ENCODE results near the gene TAPBPL. TPM values are rescaled to one million over a fixed set of nuclear protein-coding genes. Genes with fewer than 3 reads are reported as not detected.
"Not testable (repeated sequence)": the region's sequence is repeated elsewhere in the genome, so short reads cannot be mapped to it uniquely, and the experiment has no call there.

Gene TAPBPL
- total RNA-seq, 2 experiments from 2014 or later: 45.8 to 47.9 TPM

- CTCF ChIA-PET: interaction anchor here (1.2 to 2.2 kb wide), 6 partner anchors 15 to 132 kb away, joined by 4 to 19 read pairs (median 6); partner anchors contain the start of genes TAPBPL and TNFRSF1A
- Mint-ChIP-seq H3K36me3 (ENCODE audit: low read depth) (peaks cover 76% of the 10 kb centered on the region), H3K4me1 (peaks cover 84% of the 10 kb centered on the region)
- POLR2A ChIA-PET, H3K9me3 Mint-ChIP-seq, H3K27me3 Mint-ChIP-seq, H3K4me3 Mint-ChIP-seq, DNase-seq, H3K27ac Mint-ChIP-seq: not testable (repeated sequence)
These were observed 14.9 kb downstream of the TAPBPL start for GRCh38 chr12:6466751-6467150.

DNA sequence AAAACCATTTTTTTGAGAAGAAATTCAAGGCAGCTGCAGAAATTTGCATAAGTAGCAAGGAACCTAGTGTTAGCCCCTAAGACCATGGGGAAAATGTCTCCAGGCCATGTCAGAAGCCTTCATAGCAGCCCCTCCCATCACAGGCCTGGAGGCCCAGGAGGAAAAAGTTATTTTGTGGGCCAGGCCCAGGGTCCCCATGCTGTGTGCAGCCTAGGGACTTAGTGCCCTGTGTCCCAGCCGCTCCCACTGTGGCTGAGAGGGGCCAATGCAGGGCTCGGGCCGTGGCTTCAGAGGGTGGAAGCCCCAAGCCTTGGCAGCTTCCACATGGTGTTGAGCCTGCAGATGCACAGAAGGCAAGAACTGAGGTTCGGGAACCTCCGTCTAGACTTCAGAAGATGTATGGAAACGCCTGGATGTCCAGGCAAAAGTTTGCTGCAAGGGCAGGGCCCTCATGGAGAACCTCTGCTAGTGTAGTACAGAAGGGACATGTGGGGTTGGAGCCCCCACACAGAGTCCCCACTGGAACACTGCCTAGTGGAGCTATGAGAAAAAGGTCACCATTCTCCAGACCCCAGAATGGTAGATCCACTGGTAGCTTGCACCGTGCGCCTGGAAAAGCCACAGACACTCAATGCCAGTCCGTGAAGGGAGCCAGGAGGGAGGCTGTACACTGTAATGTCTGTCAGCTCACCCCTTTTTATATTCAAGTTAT is 15.9 kb downstream of the TAPBPL start:
- CTCF ChIA-PET: interaction anchor here (0.6 kb wide), 1 partner anchor 21 kb away, joined by 4 read pairs; no protein-coding TSS in a partner anchor
- peak overlapping the region; percentile 96 for H3K4me3 Mint-ChIP-seq
- H3K27me3 Mint-ChIP-seq, H3K27ac Mint-ChIP-seq, POLR2A ChIA-PET, DNase-seq, H3K9me3 Mint-ChIP-seq: not testable (repeated sequence)
- H3K36me3 Mint-ChIP-seq (ENCODE audit: low read depth): peaks cover 66% of the 10 kb centered on the region
- peaks cover 81% of the 10 kb centered on the region for H3K4me1 Mint-ChIP-seq

- Mint-ChIP-seq H3K4me1 (peaks cover 76% of the 10 kb centered on the region), H3K27ac (peak overlapping the region; percentile 39), H3K4me3 (peak overlapping the region; percentile 96), H3K27me3 (no peaks in the 10 kb centered on the region), H3K9me3 (no peaks in the 10 kb centered on the region), H3K36me3 (ENCODE audit: low read depth) (peaks cover 61% of the 10 kb centered on the region)
- ChIA-PET CTCF (no interaction called here), POLR2A (no interaction called here)
- DNase-seq: no peak
These were observed 16.4 kb downstream of the TAPBPL start for GRCh38 chr12:6468283-6468575.

DNA sequence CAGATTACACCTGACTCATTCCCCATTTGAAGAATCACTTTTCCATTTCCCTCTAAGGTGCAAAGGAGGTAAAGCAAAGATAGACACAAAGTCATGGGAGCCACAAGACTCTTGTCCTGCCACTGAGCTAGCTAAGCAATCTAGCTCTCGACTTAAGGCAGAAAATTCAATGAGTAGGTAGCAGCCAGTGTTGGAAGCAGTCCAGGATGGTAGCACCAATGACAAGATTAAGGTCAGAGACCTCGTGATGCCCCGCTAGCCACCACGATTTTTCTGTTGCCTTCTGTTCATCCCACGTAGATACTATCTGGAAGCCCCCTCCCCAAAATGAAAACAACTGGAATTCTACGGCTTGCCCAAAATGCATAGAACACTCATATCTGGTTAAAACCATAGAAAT is 17.2 kb downstream of the TAPBPL start:
- ChIA-PET POLR2A (no interaction called here), CTCF (interaction anchor here (1.1 kb wide), 1 partner anchor 140 kb away, joined by 3 read pairs; no protein-coding TSS in a partner anchor)
- Mint-ChIP-seq H3K4me1 (peaks cover 67% of the 10 kb centered on the region), H3K9me3 (no peaks in the 10 kb centered on the region), H3K4me3 (peak overlapping the region; percentile 96), H3K36me3 (ENCODE audit: low read depth) (peaks cover 53% of the 10 kb centered on the region), H3K27me3 (peaks cover 3% of the 10 kb centered on the region), H3K27ac (peak overlapping the region; percentile 39)
- DNase-seq: no peak

DNA sequence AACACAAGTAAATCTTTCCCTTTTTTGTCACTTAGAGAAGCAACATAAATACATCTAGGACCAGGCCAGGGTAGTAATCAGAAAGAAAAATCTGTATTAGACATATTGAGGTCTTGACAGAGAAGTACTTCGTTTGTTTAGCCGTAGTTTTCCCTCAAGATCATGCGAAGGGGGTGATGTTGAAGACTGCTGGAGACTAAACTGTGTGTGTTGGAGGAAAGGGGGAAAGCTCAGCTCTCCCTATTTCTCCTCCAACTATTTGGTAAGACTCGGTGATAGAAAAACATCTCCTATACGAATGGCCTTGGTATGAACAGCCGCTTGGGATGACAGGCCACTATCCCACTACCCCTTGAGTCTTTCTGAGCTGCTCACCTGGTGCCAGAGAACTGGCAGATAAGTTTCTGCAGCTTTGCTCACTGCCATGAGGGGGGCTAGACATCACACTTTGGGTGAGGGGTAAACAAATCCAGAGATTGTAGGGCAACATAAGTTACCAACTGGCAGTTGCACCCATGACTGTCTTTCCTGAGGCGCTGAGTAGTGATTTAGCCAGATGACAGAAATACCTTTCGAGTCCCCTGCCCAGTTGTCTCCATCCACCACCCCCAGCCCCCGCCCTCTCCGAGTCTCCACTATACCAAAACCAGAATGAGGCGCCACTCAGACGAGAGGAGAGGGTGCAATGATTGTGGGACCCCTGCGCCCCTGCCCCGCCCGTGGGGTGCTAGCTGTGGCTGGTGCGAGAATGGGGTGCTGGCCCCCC is 17.9 kb downstream of the TAPBPL start:
- peak overlapping the region; percentile 92 for H3K27ac Mint-ChIP-seq
- peaks cover 60% of the 10 kb centered on the region for H3K4me1 Mint-ChIP-seq
- CTCF ChIA-PET: interaction anchor here (0.7 to 2.2 kb wide), 10 partner anchors 11 to 141 kb away, joined by 3 to 12 read pairs (median 3); no protein-coding TSS in a partner anchor
- peaks cover 46% of the 10 kb centered on the region for H3K36me3 Mint-ChIP-seq (ENCODE audit: low read depth)
- H3K9me3 Mint-ChIP-seq: no peaks in the 10 kb centered on the region
- H3K27me3 Mint-ChIP-seq: peaks cover 6% of the 10 kb centered on the region
- DNase-seq: no peak
- H3K4me3 Mint-ChIP-seq: peak overlapping the region; percentile 96
- POLR2A ChIA-PET: interaction anchor here (1.3 to 2.2 kb wide), 5 partner anchors 8 to 220 kb away, joined by 6 to 13 read pairs (median 10); partner anchors contain the start of genes GAPDH and MRPL51

- peak within 1 kb of the TSS; percentile 96 for H3K4me3 Mint-ChIP-seq
- peaks cover 6% of the 10 kb centered on the region for H3K27me3 Mint-ChIP-seq
- ChIA-PET POLR2A (interaction anchor here (0.5 to 2.2 kb wide), 9 partner anchors 9 to 427 kb away, joined by 3 to 13 read pairs (median 8); partner anchors contain the start of genes GAPDH, MRPL51 and TAPBPL), CTCF (interaction anchor here (0.7 to 2.2 kb wide), 13 partner anchors 8 to 142 kb away, joined by 3 to 12 read pairs (median 3); no protein-coding TSS in a partner anchor)
- peak; percentile 100 for DNase-seq
- no peaks in the 10 kb centered on the region for H3K9me3 Mint-ChIP-seq
- peaks cover 40% of the 10 kb centered on the region for H3K36me3 Mint-ChIP-seq (ENCODE audit: low read depth)
- H3K27ac Mint-ChIP-seq: peak within 1 kb of the TSS; percentile 92
- peaks cover 56% of the 10 kb centered on the region for H3K4me1 Mint-ChIP-seq
These were observed 18.7 kb downstream of the TAPBPL start, which contains the start of gene VAMP1 for GRCh38 chr12:6470375-6471163. TSS of gene VAMP1 (minus strand) at chr12:6470677. CDS start at chr12:6470531, 146 bp downstream.

DNA sequence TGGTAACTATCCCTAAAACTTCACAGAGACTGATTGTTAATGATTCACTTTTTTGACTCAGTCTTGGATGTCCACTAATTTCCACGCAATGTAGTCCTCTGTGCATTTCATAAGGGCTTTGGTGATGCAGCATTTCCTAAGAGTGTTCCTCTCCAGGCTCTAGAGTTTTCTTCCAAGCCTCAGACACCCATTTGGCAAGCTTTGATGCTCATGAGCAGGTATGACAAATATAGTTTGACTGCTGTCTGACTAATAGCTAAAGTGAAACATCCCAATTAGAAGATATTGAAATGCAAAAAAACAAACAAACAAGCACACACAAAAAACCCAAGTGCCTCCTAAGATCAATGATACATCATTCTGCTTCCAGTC is 20.1 kb downstream of the TAPBPL start:
- POLR2A ChIA-PET: no interaction called here
- H3K4me1 Mint-ChIP-seq: peaks cover 44% of the 10 kb centered on the region
- CTCF ChIA-PET: interaction anchor here (0.6 to 1.2 kb wide), 2 partner anchors 9 to 208 kb away, joined by 3 read pairs; no protein-coding TSS in a partner anchor
- no peak for DNase-seq
- peak overlapping the region; percentile 92 for H3K27ac Mint-ChIP-seq
- no peak overlapping the region for H3K4me3 Mint-ChIP-seq
- peaks cover 6% of the 10 kb centered on the region for H3K27me3 Mint-ChIP-seq
- H3K36me3 Mint-ChIP-seq (ENCODE audit: low read depth): peaks cover 27% of the 10 kb centered on the region
- H3K9me3 Mint-ChIP-seq: no peaks in the 10 kb centered on the region

- Mint-ChIP-seq H3K4me3 (no peak overlapping the region), H3K4me1 (peaks cover 39% of the 10 kb centered on the region), H3K27me3 (peaks cover 6% of the 10 kb centered on the region), H3K27ac (no peak overlapping the region), H3K9me3 (no peaks in the 10 kb centered on the region), H3K36me3 (ENCODE audit: low read depth) (peaks cover 22% of the 10 kb centered on the region)
- no peak for DNase-seq
- POLR2A ChIA-PET: no interaction called here
- CTCF ChIA-PET: no interaction called here
These were observed 20.6 kb downstream of the TAPBPL start for GRCh38 chr12:6472491-6472890.

DNA sequence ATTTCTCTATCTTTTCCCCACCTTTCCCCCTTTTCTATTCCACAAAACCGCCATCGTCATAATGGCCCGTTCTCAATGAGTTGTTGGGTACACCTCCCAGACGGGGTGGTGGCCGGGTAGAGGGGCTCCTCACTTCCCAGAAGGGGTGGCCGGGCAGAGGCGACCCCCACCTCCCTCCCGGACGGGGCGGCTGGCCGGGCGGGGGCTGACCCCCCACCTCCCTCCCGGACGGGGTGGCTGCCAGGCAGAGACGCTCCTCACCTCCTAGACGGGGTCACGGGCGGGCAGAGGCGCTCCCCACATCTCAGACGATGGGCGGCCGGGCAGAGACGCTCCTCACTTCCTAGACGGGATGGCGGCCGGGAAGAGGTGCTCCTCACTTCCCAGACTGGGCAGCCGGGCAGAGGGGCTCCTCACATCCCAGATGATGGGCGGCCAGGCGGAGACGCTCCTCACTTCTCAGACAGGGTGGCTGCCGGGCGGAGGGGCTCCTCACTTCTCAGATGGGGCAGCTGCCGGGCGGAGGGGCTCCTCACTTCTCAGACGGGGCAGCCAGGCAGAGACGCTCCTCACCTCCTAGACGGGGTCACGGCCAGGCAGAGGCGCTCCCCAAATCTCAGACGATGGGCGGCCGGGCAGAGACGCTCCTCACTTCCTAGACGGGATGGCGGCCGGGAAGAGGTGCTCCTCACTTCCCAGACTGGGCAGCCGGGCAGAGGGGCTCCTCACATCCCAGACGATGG is 23.6 kb downstream of the TAPBPL start:
- H3K9me3 Mint-ChIP-seq; CTCF ChIA-PET; H3K36me3 Mint-ChIP-seq (ENCODE audit: low read depth); POLR2A ChIA-PET; DNase-seq; H3K27ac Mint-ChIP-seq; H3K4me3 Mint-ChIP-seq: not testable (repeated sequence)
- Mint-ChIP-seq H3K27me3 (peaks cover 13% of the 10 kb centered on the region), H3K4me1 (peaks cover 16% of the 10 kb centered on the region)

- peaks cover 10% of the 10 kb centered on the region for H3K4me1 Mint-ChIP-seq
- CTCF ChIA-PET: no interaction called here
- H3K27ac Mint-ChIP-seq: no peak overlapping the region
- H3K27me3 Mint-ChIP-seq: peaks cover 14% of the 10 kb centered on the region
- H3K36me3 Mint-ChIP-seq (ENCODE audit: low read depth): no peaks in the 10 kb centered on the region
- POLR2A ChIA-PET: no interaction called here
- no peaks in the 10 kb centered on the region for H3K9me3 Mint-ChIP-seq
- H3K4me3 Mint-ChIP-seq: no peak overlapping the region
- DNase-seq: no peak
These were observed 24.6 kb downstream of the TAPBPL start for GRCh38 chr12:6476489-6476888.

DNA sequence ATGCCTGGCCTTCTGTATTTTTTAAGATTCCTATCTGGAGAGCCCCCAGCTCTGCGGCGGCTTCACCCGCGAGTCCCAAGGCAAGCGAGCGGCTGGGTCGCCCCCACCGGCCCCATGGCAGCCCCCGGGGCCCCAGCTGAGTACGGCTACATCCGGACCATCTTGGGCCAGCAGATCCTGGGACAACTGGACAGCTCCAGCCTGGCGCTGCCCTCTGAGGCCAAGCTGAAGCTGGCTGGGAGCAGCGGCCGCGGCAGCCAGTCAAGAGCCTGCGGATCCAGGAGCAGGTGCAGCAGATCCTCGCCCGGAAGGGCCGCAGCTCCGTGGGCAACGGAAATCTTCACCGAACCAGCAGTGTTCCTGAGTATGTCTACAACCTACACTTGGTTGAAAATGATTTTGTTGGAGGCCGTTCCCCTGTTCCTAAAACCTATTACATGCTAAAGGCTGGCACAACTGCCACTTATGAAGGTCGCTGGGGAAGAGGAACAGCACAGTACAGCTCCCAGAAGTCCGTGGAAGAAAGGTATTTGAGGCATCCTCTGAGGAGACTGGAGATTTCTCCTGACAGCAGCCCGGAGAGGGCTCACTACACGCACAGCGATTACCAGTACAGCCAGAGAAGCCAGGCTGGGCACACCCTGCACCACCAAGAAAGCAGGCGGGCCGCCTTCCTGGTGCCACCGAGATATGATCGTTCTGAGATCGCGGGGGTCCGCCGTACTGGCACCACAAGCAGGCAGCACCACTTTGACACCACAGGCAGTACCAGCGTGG is 25.9 kb downstream of the TAPBPL start:
- H3K9me3 Mint-ChIP-seq; H3K36me3 Mint-ChIP-seq (ENCODE audit: low read depth); H3K4me1 Mint-ChIP-seq; POLR2A ChIA-PET; H3K4me3 Mint-ChIP-seq; DNase-seq; H3K27ac Mint-ChIP-seq: not testable (repeated sequence)
- CTCF ChIA-PET: interaction anchor here (0.9 to 1.5 kb wide), 2 partner anchors 12 to 16 kb away, joined by 3 to 4 read pairs; no protein-coding TSS in a partner anchor
- H3K27me3 Mint-ChIP-seq: peaks cover 15% of the 10 kb centered on the region

All from activated CD4-positive, alpha-beta T cell treated with anti-CD3 and anti-CD28 coated beads, Interleukin-2, amount 10 ng/mL, durations not matched to agents 7 days and 5 days (primary cell).